Lung (tissue), 12 donors: ENCODE data around the gene MAP10. TPM values are rescaled to one million over a fixed set of nuclear protein-coding genes. Genes with fewer than 3 reads are reported as not detected.

Experiments
- ATAC-seq: fragments of 200-7000 bp; cut with Tn5 transposase; one replicate; pipeline ENCODE4 v1.9.1; 2020; ENCODE audit warnings: moderate number of reproducible peaks; ENCODE audit not compliant: insufficient read depth, low FRiP score
- DNase-seq, 3 donors: peaks; one replicate each; pipeline ENCODE4 v3.0.0-alpha.2; 2013 to 2017
- H3K27ac ChIP-seq, 2 donors: one replicate each; pipeline ENCODE4 v1.5.1; 2013; ENCODE audit warnings: mild to moderate bottlenecking in 2 of 2, moderate library complexity in 2 of 2, control low read depth in 1 of 2, inconsistent platforms in 1 of 2, low read depth in 1 of 2, low read length in 1 of 2
- H3K27me3 ChIP-seq, 3 donors: one replicate each; pipeline ENCODE4 v1.5.1; 2013; ENCODE audit warnings: low read length in 2 of 3; ENCODE audit not compliant: control insufficient read depth in 3 of 3, insufficient read depth in 3 of 3
- H3K36me3 ChIP-seq, 4 donors: one replicate each; pipeline ENCODE4 v1.5.1; 2013; ENCODE audit warnings: low read length in 4 of 4, mild to moderate bottlenecking in 1 of 4, moderate library complexity in 1 of 4; ENCODE audit not compliant: control insufficient read depth in 4 of 4, insufficient read depth in 4 of 4
- H3K4me1 ChIP-seq, 5 donors: one replicate each; pipeline ENCODE4 v1.5.1; 2013; ENCODE audit warnings: low read length in 5 of 5, mild to moderate bottlenecking in 2 of 5, moderate library complexity in 1 of 5; ENCODE audit not compliant: control insufficient read depth in 5 of 5, insufficient read depth in 5 of 5
- H3K4me3 ChIP-seq: one replicate; pipeline ENCODE4 v1.5.1; 2013; ENCODE audit warnings: mild to moderate bottlenecking, control low read depth, moderate library complexity
- H3K9ac ChIP-seq, 2 donors: one replicate each; pipeline ENCODE4 v1.5.1; 2013; ENCODE audit warnings: low read length in 2 of 2, control low read depth in 1 of 2; ENCODE audit not compliant: insufficient read depth in 1 of 2
- H3K9me3 ChIP-seq, 4 donors: one replicate each; pipeline ENCODE4 v1.5.1; 2013; ENCODE audit warnings: low read length in 3 of 4, mild to moderate bottlenecking in 1 of 4, moderate library complexity in 1 of 4; ENCODE audit not compliant: control insufficient read depth in 4 of 4, insufficient read depth in 3 of 4
- WGBS, 2 donors: extraction: QIAGEN DNeasy Blood & Tissue Kit; methylation state at CpG; one replicate each; pipeline ENCODE4 v1.1.7; 2013; 5-methylcytosine and 5-hydroxymethylcytosine counted together
- polyA plus RNA-seq, 2 donors: library from polyadenylated mRNA; stranded (reverse); fragments of 200-250 nt; gene quantifications; one replicate each; pipeline ENCODE4 v1.2.1, GENCODE V29; 2013
- total RNA-seq, 2 donors: library from RNA; depleted of rRNA in 1 of 2; stranded (reverse); fragments of >200 nt in 1 of 2; gene quantifications; one replicate each; pipeline ENCODE4 v1.2.1, GENCODE V29; 2014 to 2021
- TF ChIP-seq, protein P1 (sequence below): IDR thresholded peaks from 2 replicates; pipeline ENCODE4 v1.5.1; 2012; ENCODE audit warnings: mild to moderate bottlenecking; ENCODE audit errors: control extremely low read depth, extremely low read depth
- donor health status: control.
- donor health status: control.
- donor health status: Bipolar disorder and iron deficiency.
- donor health status: healthy.
- donor health status: DM: yes; HTN: yes; CAD: no.

MAP10 gene
- total and polyA plus RNA-seq, 4 donors, result 0.57 to 3.0 (median 2.1) TPM

DNA sequence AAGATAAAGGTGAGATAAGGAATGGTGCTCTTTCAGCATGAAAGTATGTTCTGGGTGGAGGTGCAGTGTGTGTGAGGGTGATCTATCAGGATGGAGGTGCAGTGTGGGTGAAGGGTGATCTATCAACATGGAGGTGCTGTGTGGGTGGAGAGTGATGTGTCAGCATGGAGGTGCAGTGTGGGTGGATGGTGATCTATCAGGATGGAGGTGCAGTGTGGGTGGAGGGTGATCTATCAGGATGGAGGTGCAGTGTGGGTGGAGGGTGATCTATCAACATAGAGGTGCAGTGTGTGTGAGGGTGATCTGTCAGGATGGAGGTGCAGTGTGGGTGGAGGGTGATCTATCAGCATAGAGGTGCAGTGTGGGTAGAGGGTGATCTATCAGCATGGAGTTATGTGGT is 12.3 kb upstream of the MAP10 start:
- DNase-seq, result no peak
- H3K9me3 ChIP-seq, result peaks cover 0 to 2% (median 0%) of the 10 kb centered on the region in 4 donors
- TF ChIP-seq, protein P1, sequence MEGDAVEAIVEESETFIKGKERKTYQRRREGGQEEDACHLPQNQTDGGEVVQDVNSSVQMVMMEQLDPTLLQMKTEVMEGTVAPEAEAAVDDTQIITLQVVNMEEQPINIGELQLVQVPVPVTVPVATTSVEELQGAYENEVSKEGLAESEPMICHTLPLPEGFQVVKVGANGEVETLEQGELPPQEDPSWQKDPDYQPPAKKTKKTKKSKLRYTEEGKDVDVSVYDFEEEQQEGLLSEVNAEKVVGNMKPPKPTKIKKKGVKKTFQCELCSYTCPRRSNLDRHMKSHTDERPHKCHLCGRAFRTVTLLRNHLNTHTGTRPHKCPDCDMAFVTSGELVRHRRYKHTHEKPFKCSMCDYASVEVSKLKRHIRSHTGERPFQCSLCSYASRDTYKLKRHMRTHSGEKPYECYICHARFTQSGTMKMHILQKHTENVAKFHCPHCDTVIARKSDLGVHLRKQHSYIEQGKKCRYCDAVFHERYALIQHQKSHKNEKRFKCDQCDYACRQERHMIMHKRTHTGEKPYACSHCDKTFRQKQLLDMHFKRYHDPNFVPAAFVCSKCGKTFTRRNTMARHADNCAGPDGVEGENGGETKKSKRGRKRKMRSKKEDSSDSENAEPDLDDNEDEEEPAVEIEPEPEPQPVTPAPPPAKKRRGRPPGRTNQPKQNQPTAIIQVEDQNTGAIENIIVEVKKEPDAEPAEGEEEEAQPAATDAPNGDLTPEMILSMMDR, result no peak
- no peak for ATAC-seq
- H3K4me1 ChIP-seq, result peaks cover 0 to 23% (median 6%) of the 10 kb centered on the region in 5 donors
- no peak overlapping the region for H3K4me3 ChIP-seq
- no peak overlapping the region for H3K9ac ChIP-seq
- no peak overlapping the region for H3K27ac ChIP-seq
- H3K36me3 ChIP-seq, result no peaks in the 10 kb centered on the region
- no peaks in the 10 kb centered on the region for H3K27me3 ChIP-seq

DNA sequence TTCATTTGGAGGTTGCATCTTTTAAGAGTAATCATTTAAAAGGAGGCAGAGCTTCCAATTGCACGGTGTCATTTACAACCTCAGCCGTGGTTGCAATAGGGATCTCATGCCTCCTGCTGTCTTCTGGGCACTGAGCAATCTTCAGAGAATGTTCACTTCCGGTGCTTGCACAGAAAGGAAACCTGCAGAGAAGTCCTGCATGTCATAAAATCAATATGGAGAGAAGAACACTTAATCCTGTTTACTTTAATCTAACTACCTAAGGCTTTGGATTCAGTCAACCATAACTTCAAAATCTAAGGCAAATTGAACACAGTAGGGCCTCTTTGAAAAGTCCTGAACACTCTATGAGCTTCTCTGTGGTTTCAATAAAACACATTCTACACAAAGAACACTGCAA is 11.3 kb upstream of the MAP10 start:
- DNase-seq, result peak in 1 of 3 donors; percentile 30
- TF ChIP-seq, protein P1, result no peak
- H3K9me3 ChIP-seq, result peaks cover 0 to 2% (median 0%) of the 10 kb centered on the region in 4 donors
- no peaks in the 10 kb centered on the region for H3K36me3 ChIP-seq
- no peak overlapping the region for H3K4me3 ChIP-seq
- no peaks in the 10 kb centered on the region for H3K27me3 ChIP-seq
- ATAC-seq, result no peak
- no peak overlapping the region for H3K9ac ChIP-seq
- 14 to 20% methylated on average over 3 of the region's 3 CpGs for WGBS, 2 donors
- peaks cover 0 to 33% (median 12%) of the 10 kb centered on the region in 5 donors for H3K4me1 ChIP-seq
- H3K27ac ChIP-seq, result no peak overlapping the region

DNA sequence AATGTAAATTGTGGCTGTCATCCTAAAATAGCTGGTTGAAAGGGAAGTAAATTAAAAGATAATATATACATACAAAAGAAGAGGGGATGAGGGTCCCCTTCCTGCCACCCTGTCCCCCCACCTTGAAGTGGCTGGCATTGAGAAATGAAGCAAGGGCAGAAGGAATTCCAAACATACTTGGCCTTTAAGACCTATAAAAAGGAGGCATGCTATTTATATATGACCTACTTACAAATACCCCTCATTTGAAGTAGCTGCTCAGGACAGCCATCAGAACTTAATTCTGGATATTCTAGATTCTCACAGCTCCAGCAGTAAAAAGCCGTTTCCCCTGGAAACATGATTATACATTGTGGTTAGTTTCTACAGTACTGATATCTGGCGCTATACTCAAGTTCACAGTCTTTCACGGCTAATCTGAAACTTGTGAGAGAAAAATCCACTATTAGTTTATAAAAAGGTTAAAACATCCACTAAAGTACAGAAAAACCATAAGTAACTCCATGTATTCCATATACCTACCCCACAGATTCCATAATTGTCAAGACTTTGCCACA is 9.6 kb upstream of the MAP10 start:
- H3K36me3 ChIP-seq, result no peaks in the 10 kb centered on the region
- ATAC-seq (no peak), DNase-seq (peak in 2 of 3 donors; percentile 52 to 56)
- TF ChIP-seq, protein P1, result no peak
- peaks cover 0 to 2% (median 0%) of the 10 kb centered on the region in 4 donors for H3K9me3 ChIP-seq
- no peak overlapping the region for H3K9ac ChIP-seq
- peaks cover 0 to 33% (median 12%) of the 10 kb centered on the region in 5 donors for H3K4me1 ChIP-seq
- WGBS, 2 donors, result 44 to 57% methylated on average over 3 of the region's 3 CpGs
- no peak overlapping the region for H3K4me3 ChIP-seq
- no peaks in the 10 kb centered on the region for H3K27me3 ChIP-seq
- no peak overlapping the region for H3K27ac ChIP-seq
